Measurements from ENCODE around the gene GNG13. TPM values are rescaled to one million over a fixed set of nuclear protein-coding genes. Genes with fewer than 3 reads are reported as not detected.

The GNG13 gene
- total RNA-seq, 1 experiment from 2014 or later = 0.23 TPM

GRCh38 chr16:766820-767640 is 33.5 kb downstream of the GNG13 start:
- intact Hi-C loops (cut with micrococcal nuclease; ENCODE audit: unreplicated experiment) = no loop called here
- CTCF ChIA-PET = no interaction called here
- no peak overlapping the region for H3K4me3 ChIP-seq (ENCODE audit: low read depth in 2 of 2, low read length in 2 of 2)
- POLR2A ChIA-PET = no interaction called here
- ATAC-seq (no peak), DNase-seq (ENCODE audit: low read depth, low spot score) (no peak)
- no peaks in the 10 kb centered on the region for H3K9me3 ChIP-seq (ENCODE audit: control insufficient read depth, insufficient read depth, low read depth, low read length)
- H3K27ac ChIP-seq (ENCODE audit: low read length) = no peak overlapping the region
- H3K27me3 ChIP-seq (ENCODE audit: control insufficient read depth, insufficient read depth, low read length) = no peaks in the 10 kb centered on the region
- peaks cover 7% of the 10 kb centered on the region for H3K4me1 ChIP-seq (ENCODE audit: control insufficient read depth, insufficient read depth, low read length)
- TF ChIP-seq, protein P1, sequence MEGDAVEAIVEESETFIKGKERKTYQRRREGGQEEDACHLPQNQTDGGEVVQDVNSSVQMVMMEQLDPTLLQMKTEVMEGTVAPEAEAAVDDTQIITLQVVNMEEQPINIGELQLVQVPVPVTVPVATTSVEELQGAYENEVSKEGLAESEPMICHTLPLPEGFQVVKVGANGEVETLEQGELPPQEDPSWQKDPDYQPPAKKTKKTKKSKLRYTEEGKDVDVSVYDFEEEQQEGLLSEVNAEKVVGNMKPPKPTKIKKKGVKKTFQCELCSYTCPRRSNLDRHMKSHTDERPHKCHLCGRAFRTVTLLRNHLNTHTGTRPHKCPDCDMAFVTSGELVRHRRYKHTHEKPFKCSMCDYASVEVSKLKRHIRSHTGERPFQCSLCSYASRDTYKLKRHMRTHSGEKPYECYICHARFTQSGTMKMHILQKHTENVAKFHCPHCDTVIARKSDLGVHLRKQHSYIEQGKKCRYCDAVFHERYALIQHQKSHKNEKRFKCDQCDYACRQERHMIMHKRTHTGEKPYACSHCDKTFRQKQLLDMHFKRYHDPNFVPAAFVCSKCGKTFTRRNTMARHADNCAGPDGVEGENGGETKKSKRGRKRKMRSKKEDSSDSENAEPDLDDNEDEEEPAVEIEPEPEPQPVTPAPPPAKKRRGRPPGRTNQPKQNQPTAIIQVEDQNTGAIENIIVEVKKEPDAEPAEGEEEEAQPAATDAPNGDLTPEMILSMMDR (IDR thresholded peaks at IDR 0.05) = no peak
- no peak for TF ChIP-seq TCF7L2 (IDR thresholded peaks at IDR 0.05; ENCODE audit: low read depth, low read length)
- no peak for TF ChIP-seq POLR2AphosphoS5 (IDR thresholded peaks at IDR 0.05; ENCODE audit: low read depth, low read length)
- TF ChIP-seq SIN3A (IDR thresholded peaks at IDR 0.05; ENCODE audit: borderline replicate concordance, insufficient read depth, low read depth, low read length) = no peak
- TF ChIP-seq, protein P2, sequence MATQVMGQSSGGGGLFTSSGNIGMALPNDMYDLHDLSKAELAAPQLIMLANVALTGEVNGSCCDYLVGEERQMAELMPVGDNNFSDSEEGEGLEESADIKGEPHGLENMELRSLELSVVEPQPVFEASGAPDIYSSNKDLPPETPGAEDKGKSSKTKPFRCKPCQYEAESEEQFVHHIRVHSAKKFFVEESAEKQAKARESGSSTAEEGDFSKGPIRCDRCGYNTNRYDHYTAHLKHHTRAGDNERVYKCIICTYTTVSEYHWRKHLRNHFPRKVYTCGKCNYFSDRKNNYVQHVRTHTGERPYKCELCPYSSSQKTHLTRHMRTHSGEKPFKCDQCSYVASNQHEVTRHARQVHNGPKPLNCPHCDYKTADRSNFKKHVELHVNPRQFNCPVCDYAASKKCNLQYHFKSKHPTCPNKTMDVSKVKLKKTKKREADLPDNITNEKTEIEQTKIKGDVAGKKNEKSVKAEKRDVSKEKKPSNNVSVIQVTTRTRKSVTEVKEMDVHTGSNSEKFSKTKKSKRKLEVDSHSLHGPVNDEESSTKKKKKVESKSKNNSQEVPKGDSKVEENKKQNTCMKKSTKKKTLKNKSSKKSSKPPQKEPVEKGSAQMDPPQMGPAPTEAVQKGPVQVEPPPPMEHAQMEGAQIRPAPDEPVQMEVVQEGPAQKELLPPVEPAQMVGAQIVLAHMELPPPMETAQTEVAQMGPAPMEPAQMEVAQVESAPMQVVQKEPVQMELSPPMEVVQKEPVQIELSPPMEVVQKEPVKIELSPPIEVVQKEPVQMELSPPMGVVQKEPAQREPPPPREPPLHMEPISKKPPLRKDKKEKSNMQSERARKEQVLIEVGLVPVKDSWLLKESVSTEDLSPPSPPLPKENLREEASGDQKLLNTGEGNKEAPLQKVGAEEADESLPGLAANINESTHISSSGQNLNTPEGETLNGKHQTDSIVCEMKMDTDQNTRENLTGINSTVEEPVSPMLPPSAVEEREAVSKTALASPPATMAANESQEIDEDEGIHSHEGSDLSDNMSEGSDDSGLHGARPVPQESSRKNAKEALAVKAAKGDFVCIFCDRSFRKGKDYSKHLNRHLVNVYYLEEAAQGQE (IDR thresholded peaks at IDR 0.05; ENCODE audit: insufficient read depth in 1 of 2, low read depth in 2 of 2, low read length in 1 of 2) = no peak
- in situ Hi-C loops (cut with HindIII; ENCODE audit: low pct_unique_long_range_greater_than_20kb, low sequenced_read_pairs) = no loop called here
- BruUV-seq (replicated peaks) = no TSS peak
- H3K36me3 ChIP-seq (ENCODE audit: control insufficient read depth, insufficient read depth, low read length) = no peaks in the 10 kb centered on the region

- no peak for DNase-seq (ENCODE audit: low read depth, low spot score)
- no peak overlapping the region for H3K27ac ChIP-seq (ENCODE audit: low read length)
- BruUV-seq (replicated peaks) = no TSS peak
- POLR2A ChIA-PET = interaction anchor here (1.1 kb wide), 1 partner anchor 11 kb away, joined by 11 read pairs; no protein-coding TSS in a partner anchor
- no peak overlapping the region for H3K4me3 ChIP-seq (ENCODE audit: low read depth in 2 of 2, low read length in 2 of 2)
- no peaks in the 10 kb centered on the region for H3K36me3 ChIP-seq (ENCODE audit: control insufficient read depth, insufficient read depth, low read length)
- H3K27me3 ChIP-seq (ENCODE audit: control insufficient read depth, insufficient read depth, low read length) = no peaks in the 10 kb centered on the region
- no peak for ATAC-seq
- H3K9me3 ChIP-seq (ENCODE audit: control insufficient read depth, insufficient read depth, low read depth, low read length) = no peaks in the 10 kb centered on the region
- in situ Hi-C loops (cut with HindIII; ENCODE audit: low pct_unique_long_range_greater_than_20kb, low sequenced_read_pairs) (no loop called here), intact Hi-C loops (cut with micrococcal nuclease; ENCODE audit: unreplicated experiment) (no loop called here)
- peaks cover 10% of the 10 kb centered on the region for H3K4me1 ChIP-seq (ENCODE audit: control insufficient read depth, insufficient read depth, low read length)
- TF ChIP-seq, protein P1 (IDR thresholded peaks at IDR 0.05) = no peak
- TF ChIP-seq TCF7L2 (IDR thresholded peaks at IDR 0.05; ENCODE audit: low read depth, low read length) (no peak), SIN3A (IDR thresholded peaks at IDR 0.05; ENCODE audit: borderline replicate concordance, insufficient read depth, low read depth, low read length) (no peak), POLR2AphosphoS5 (IDR thresholded peaks at IDR 0.05; ENCODE audit: low read depth, low read length) (no peak)
- TF ChIP-seq, protein P2 (IDR thresholded peaks at IDR 0.05; ENCODE audit: insufficient read depth in 1 of 2, low read depth in 2 of 2, low read length in 1 of 2) = no peak
- CTCF ChIA-PET = interaction anchor here (0.5 kb wide), 1 partner anchor 20 kb away, joined by 3 read pairs; no protein-coding TSS in a partner anchor
These were observed 34.3 kb downstream of the GNG13 start for GRCh38 chr16:766008-766819.

Measured in Panc1 (cell line).